ENCODE data around the gene CNTNAP4.

DNA sequence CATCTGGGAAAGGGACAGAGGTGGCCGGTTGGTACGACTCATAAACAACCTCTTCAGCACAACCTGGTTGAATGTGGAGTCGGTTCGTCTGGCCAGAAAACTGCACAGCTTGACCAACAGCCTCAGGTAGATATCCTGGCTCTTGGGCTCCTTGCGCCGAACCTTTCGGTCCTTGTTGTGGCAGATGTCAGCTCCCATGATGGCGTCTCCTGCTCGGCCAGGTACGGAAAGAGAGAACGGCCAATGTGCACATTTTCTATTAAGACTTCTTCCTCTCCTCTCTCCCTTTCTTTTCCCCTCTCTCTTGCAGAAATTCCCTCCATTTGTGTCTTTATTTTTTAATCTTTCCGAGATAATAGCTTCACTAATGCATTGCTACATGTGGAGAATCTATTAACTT, 41.8 kb upstream of the CNTNAP4 start:
- no peak for TF ChIP-seq POLR2A (IDR thresholded peaks at IDR 0.05)
- TF ChIP-seq, protein P1, sequence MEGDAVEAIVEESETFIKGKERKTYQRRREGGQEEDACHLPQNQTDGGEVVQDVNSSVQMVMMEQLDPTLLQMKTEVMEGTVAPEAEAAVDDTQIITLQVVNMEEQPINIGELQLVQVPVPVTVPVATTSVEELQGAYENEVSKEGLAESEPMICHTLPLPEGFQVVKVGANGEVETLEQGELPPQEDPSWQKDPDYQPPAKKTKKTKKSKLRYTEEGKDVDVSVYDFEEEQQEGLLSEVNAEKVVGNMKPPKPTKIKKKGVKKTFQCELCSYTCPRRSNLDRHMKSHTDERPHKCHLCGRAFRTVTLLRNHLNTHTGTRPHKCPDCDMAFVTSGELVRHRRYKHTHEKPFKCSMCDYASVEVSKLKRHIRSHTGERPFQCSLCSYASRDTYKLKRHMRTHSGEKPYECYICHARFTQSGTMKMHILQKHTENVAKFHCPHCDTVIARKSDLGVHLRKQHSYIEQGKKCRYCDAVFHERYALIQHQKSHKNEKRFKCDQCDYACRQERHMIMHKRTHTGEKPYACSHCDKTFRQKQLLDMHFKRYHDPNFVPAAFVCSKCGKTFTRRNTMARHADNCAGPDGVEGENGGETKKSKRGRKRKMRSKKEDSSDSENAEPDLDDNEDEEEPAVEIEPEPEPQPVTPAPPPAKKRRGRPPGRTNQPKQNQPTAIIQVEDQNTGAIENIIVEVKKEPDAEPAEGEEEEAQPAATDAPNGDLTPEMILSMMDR (IDR thresholded peaks at IDR 0.05 in 4 of 5, conservative IDR thresholded peaks at IDR 0.05 in 1 of 5), result no peak

Data from gastrocnemius medialis (tissue), 4 donors.